SU-DHL-6 (cell line): Measurements from ENCODE around the gene ZRANB3.

ENCODE experiments used
- CTCF ChIP-seq: fragments of 200-600 bp; sonication (generic); IDR thresholded peaks from one replicate; pipeline ENCODE4 v1.5.1; 2017; ENCODE audit warnings: antibody characterized with exemption, mild to moderate bottlenecking, low read length, moderate library complexity; ENCODE audit not compliant: insufficient read depth, poor library complexity, severe bottlenecking
- EZH2phosphoT487 ChIP-seq: fragments of 200-600 bp; sonication (generic), shearing (Covaris generic); conservative IDR thresholded peaks from 2 replicates; pipeline ENCODE4 v1.6.1; 2018; ENCODE audit warnings: mild to moderate bottlenecking, antibody characterized with exemption, low read length, moderate library complexity, mixed read lengths

GRCh38 chr2:135563793-135564192 lies 32.8 kb upstream of the ZRANB3 start:
- TF ChIP-seq CTCF (no peak), EZH2phosphoT487 (no peak)
